Pancreas (tissue), 10 donors: ENCODE measurements around the gene TNIK. TPM values are rescaled to one million over a fixed set of nuclear protein-coding genes. Genes with fewer than 3 reads are reported as not detected.

Experiments
- ATAC-seq, 4 donors: fragments of 200-7000 bp; cut with Tn5 transposase; one replicate each; pipeline versions ENCODE4 v1.8.0 to v1.9.1; 2020; ENCODE audit warnings: mild to moderate bottlenecking in 4 of 4, moderate library complexity in 4 of 4
- DNase-seq, 6 donors: peaks; one replicate each; pipeline ENCODE4 v3.0.0-alpha.2; 2020
- FAIRE-seq: peaks from 2 replicates; lab custom pipeline; 2012; peaks lifted over from hg19 to GRCh38; lab: Jason Lieb, UNC
- H3K27ac ChIP-seq, 4 donors: fragments of 200-600 bp; sonication (generic); 1 replicate in 3 of 4; 2 replicates in 1 of 4; pipeline versions ENCODE4 v1.5.0 to v1.8.0; 2020
- H3K27me3 ChIP-seq, 4 donors: fragments of 200-600 bp; one replicate each; pipeline ENCODE4 v1.8.0; 2021
- H3K36me3 ChIP-seq, 3 donors: fragments of 200-600 bp; sonication (generic) in 1 of 3; one replicate each; pipeline versions ENCODE4 v1.5.0 to v1.8.0; 2020 to 2021
- H3K4me1 ChIP-seq, 3 donors: fragments of 200-600 bp; one replicate each; pipeline ENCODE4 v1.8.0; 2021
- H3K4me3 ChIP-seq, 4 donors: fragments of 200-600 bp; sonication (generic) in 2 of 4; one replicate each; pipeline versions ENCODE4 v1.5.0 to v1.8.0; 2020 to 2021
- H3K9me3 ChIP-seq, 4 donors: fragments of 200-600 bp; one replicate each; pipeline ENCODE4 v1.8.0; 2021
- WGBS, 2 donors: extraction: QIAGEN DNeasy Blood & Tissue Kit; methylation state at CpG; one replicate each; pipeline ENCODE4 v1.1.7; 2013; 5-methylcytosine and 5-hydroxymethylcytosine counted together
- intact Hi-C, 3 donors: fragments of 100-400 bp; cut with DNase I; formaldehyde crosslinking; loops; one replicate each; pipeline versions ENCODE4 v1.11.1 to v1.14.2; 2022
- polyA plus RNA-seq, 2 donors: library from polyadenylated mRNA; stranded (reverse); fragments of 200-250 nt; gene quantifications; one replicate each; pipeline ENCODE4 v1.2.3, GENCODE V29; 2013
- total RNA-seq, 6 donors: library from RNA; stranded (reverse); fragmentation: NEBNext Ultra II Directional in 4 of 6; extraction: Animal tissue kit (Norgen Biotek cat#: 25700) in 4 of 6; gene quantifications; one replicate each; pipeline versions ENCODE4 v1.2.1 to v1.2.4, GENCODE V29; 2021 to 2023
- TF ChIP-seq, protein P1 (sequence below), 4 donors: fragments of 200-600 bp; sonication (generic) in 3 of 4; IDR thresholded peaks; one replicate each; pipeline versions ENCODE4 v1.5.0 to v1.8.0; 2021; ENCODE audit warnings: antibody characterized with exemption in 4 of 4
- donor health status: healthy with polysubstance abuse.
- donor health status: DM: no; HTN: no; CAD: no; lungs with moderate emphysema.
- donor health status: DM: no; HTN: no; CAD: no.
- donor health status: control.
- donor health status: control.
- donor health status: Bipolar disorder and iron deficiency.
- donor health status: DM: yes; HTN: yes; CAD: no.
- donor health status: DM: no; HTN: no; CAD: no.
- donor health status: DM: no; HTN: no; CAD: no.
- donor health status: DM: yes; HTN: yes; CAD: no.

Gene TNIK
- total and polyA plus RNA-seq, 8 donors: 3.5 to 13.6 (median 5.8) TPM

DNA sequence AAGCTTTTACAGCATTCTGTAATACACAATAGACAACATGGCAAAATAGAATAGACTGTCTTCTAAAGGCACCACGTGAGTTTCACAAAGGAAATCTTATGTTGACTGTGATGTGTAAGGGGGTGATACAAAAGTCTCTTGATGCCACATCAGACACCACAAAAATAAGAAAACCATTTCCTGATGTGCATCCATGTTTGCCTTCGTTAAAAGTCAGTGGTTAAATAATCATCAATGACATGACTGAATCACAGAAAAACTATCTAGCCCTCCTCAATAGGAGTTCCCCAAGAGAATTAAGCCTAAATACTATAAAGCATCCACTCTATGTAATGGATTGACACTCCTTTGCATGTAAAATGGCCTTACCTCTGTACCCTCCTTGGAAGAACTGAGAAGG is 235.0 kb downstream of the TNIK start:
- Histone ChIP-seq H3K4me1 (no peaks in the 10 kb centered on the region), H3K27ac (no peak overlapping the region), H3K9me3 (no peaks in the 10 kb centered on the region), H3K27me3 (peaks cover 0 to 3% (median 0%) of the 10 kb centered on the region in 4 donors), H3K36me3 (no peaks in the 10 kb centered on the region), H3K4me3 (no peak overlapping the region)
- 86 to 87% methylated on average over 2 of the region's 2 CpGs for WGBS, 2 donors
- intact Hi-C loops: no loop called here
- FAIRE-seq (no peak), ATAC-seq (no peak), DNase-seq (no peak)
- TF ChIP-seq, protein P1, sequence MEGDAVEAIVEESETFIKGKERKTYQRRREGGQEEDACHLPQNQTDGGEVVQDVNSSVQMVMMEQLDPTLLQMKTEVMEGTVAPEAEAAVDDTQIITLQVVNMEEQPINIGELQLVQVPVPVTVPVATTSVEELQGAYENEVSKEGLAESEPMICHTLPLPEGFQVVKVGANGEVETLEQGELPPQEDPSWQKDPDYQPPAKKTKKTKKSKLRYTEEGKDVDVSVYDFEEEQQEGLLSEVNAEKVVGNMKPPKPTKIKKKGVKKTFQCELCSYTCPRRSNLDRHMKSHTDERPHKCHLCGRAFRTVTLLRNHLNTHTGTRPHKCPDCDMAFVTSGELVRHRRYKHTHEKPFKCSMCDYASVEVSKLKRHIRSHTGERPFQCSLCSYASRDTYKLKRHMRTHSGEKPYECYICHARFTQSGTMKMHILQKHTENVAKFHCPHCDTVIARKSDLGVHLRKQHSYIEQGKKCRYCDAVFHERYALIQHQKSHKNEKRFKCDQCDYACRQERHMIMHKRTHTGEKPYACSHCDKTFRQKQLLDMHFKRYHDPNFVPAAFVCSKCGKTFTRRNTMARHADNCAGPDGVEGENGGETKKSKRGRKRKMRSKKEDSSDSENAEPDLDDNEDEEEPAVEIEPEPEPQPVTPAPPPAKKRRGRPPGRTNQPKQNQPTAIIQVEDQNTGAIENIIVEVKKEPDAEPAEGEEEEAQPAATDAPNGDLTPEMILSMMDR (IDR thresholded peaks at IDR 0.05): no peak

DNA sequence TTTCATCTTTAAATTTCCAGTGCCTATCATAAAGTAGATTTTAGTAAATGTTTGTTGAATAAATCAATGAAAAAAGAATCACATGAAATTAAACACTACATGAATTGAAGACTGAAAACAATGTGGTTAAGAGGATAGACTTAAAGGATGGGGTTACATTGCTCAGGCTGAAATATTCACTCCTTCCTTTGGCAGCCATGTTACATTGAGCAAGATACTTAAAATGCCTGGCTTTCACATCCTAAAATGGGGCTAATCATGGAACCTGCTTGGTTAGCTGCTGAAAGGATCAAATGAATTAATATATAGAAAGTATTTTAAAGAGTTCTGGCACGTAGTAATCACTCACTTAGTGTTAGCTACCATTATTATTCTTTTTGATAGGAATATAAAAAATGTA is 236.8 kb downstream of the TNIK start:
- DNase-seq (no peak), FAIRE-seq (no peak), ATAC-seq (no peak)
- Histone ChIP-seq H3K27me3 (peaks cover 0 to 3% (median 0%) of the 10 kb centered on the region in 4 donors), H3K4me1 (no peaks in the 10 kb centered on the region), H3K36me3 (no peaks in the 10 kb centered on the region), H3K27ac (no peak overlapping the region), H3K9me3 (no peaks in the 10 kb centered on the region), H3K4me3 (no peak overlapping the region)
- WGBS, 2 donors: 80 to 94% methylated on average over 1 of the region's 1 CpG
- intact Hi-C loops: no loop called here
- TF ChIP-seq, protein P1 (IDR thresholded peaks at IDR 0.05): no peak

DNA sequence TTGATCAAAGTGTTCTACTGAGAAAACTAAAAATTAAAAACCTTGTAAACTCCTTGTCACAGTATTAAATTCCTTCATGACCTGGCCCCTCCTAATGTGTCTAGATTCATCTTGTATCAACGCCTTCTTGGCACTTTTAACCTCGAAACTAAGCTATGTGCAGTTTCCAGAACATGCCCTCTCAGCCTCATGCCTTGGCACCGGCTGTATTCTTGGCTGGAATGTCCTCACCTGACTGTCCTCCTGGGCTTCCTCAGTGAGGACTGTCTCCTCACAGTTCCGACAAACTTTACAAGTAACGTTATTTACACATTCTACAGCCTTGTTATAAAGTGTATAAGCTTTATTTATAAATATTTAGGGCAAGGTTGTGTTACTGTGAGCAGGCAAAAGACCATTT is 237.2 kb downstream of the TNIK start:
- H3K4me1 ChIP-seq: no peaks in the 10 kb centered on the region
- no peak for DNase-seq
- intact Hi-C loops: no loop called here
- ATAC-seq: no peak
- WGBS, 2 donors: 64 to 78% methylated on average over 5 of the region's 5 CpGs
- TF ChIP-seq, protein P1 (IDR thresholded peaks at IDR 0.05): no peak
- H3K4me3 ChIP-seq: no peak overlapping the region
- no peak for FAIRE-seq
- H3K36me3 ChIP-seq: no peaks in the 10 kb centered on the region
- no peak overlapping the region for H3K27ac ChIP-seq
- peaks cover 0 to 3% (median 0%) of the 10 kb centered on the region in 4 donors for H3K27me3 ChIP-seq
- H3K9me3 ChIP-seq: no peaks in the 10 kb centered on the region

DNA sequence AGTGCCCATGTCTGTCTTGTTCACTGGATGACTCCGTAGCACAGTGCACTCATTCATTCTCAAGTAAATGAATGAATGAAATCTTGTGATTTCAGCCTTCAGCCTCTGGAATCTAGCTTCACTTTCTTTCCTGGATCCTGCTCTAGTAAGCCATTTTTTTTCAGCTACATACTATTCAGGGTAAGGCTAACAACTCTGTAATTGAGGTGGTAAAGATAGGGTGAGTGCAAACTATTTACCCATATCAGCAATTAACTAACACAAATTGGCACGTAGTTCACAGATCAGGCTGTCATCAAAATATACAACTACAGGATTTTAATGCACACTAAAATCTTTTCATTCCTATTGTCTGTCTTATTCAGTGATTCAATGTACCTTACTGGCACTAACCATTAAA is 238.6 kb downstream of the TNIK start:
- H3K9me3 ChIP-seq: no peaks in the 10 kb centered on the region
- peaks cover 0 to 2% (median 0%) of the 10 kb centered on the region in 4 donors for H3K27me3 ChIP-seq
- H3K4me1 ChIP-seq: no peaks in the 10 kb centered on the region
- WGBS, 2 donors: 80 to 81% methylated on average over 2 of the region's 2 CpGs
- no peaks in the 10 kb centered on the region for H3K36me3 ChIP-seq
- H3K27ac ChIP-seq: no peak overlapping the region
- intact Hi-C loops: no loop called here
- TF ChIP-seq, protein P1 (IDR thresholded peaks at IDR 0.05): no peak
- H3K4me3 ChIP-seq: no peak overlapping the region
- ATAC-seq (no peak), FAIRE-seq (no peak), DNase-seq (no peak)

DNA sequence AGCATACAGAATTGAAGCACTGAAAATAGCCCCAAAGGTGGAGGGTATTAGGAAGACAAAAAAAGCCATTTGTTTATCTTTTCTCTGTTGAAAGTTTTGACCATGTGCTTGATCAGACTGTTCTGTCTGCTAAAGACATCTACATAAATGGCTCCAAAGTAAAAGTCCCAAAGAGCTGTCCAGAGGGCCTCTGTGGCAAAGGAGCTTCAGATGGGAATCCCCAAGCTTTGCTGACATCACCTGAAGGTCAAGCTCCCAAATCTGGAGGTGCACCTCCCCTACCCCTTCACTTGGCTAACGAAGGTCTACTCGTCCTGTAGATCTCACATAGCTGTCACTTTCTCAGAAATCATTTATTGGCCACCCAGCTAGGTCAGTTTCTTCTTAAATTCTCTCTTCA is 239.1 kb downstream of the TNIK start:
- no peak overlapping the region for H3K4me3 ChIP-seq
- H3K36me3 ChIP-seq: no peaks in the 10 kb centered on the region
- DNase-seq (no peak), FAIRE-seq (no peak), ATAC-seq (no peak)
- intact Hi-C loops: no loop called here
- no peak overlapping the region for H3K27ac ChIP-seq
- H3K4me1 ChIP-seq: no peaks in the 10 kb centered on the region
- WGBS, 2 donors: 75 to 97% methylated on average over 2 of the region's 2 CpGs
- no peaks in the 10 kb centered on the region for H3K27me3 ChIP-seq
- H3K9me3 ChIP-seq: no peaks in the 10 kb centered on the region
- TF ChIP-seq, protein P1 (IDR thresholded peaks at IDR 0.05): no peak
